Fibroblast of villous mesenchyme (primary cell): ENCODE data around the gene MAOA. TPM values are rescaled to one million over a fixed set of nuclear protein-coding genes. Genes with fewer than 3 reads are reported as not detected.

Source experiments
- DNase-seq: peaks from one replicate; pipeline ENCODE4 v3.0.0-alpha.2; 2010; ENCODE audit warnings: low read depth
- H3K4me3 ChIP-seq: 2 replicates; pipeline ENCODE4 v1.5.1; 2011; ENCODE audit warnings: low read depth, mild to moderate bottlenecking, low read length
- total RNA-seq: library from RNA; depleted of rRNA; stranded (reverse); fragments of >200 nt; gene quantifications from 2 replicates; pipeline ENCODE4 v1.2.3, GENCODE V29; 2012
- TF ChIP-seq, protein P1 (sequence below): IDR thresholded peaks from 2 replicates; pipeline ENCODE4 v1.5.1; 2012; ENCODE audit warnings: low read depth, mild to moderate bottlenecking, low read length; ENCODE audit not compliant: insufficient read depth

MAOA gene
- total RNA-seq, 1 donor, result 7.8 TPM

DNA sequence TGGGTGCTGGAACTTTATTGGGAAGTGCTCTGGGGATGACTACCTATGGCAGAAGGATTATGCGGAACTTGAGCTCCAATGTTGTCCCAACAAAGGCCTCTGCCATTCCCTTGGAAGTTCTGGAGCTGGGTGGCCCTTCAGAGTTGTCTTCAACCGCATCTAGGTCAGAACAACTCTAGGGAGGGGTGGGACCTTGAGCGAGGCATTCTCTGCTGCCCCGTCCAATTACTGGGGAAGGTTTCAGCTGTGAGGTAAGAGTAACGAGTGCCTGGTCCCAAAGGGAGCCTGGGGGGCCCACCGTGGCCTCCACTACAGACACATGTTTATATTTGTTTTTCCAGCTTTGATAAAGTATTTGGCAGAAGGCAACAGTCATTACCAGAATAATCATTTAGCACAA lies 79.4 kb downstream of the MAOA start:
- no peak for DNase-seq
- TF ChIP-seq, protein P1, sequence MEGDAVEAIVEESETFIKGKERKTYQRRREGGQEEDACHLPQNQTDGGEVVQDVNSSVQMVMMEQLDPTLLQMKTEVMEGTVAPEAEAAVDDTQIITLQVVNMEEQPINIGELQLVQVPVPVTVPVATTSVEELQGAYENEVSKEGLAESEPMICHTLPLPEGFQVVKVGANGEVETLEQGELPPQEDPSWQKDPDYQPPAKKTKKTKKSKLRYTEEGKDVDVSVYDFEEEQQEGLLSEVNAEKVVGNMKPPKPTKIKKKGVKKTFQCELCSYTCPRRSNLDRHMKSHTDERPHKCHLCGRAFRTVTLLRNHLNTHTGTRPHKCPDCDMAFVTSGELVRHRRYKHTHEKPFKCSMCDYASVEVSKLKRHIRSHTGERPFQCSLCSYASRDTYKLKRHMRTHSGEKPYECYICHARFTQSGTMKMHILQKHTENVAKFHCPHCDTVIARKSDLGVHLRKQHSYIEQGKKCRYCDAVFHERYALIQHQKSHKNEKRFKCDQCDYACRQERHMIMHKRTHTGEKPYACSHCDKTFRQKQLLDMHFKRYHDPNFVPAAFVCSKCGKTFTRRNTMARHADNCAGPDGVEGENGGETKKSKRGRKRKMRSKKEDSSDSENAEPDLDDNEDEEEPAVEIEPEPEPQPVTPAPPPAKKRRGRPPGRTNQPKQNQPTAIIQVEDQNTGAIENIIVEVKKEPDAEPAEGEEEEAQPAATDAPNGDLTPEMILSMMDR, result no peak
- H3K4me3 ChIP-seq, result no peak overlapping the region

DNA sequence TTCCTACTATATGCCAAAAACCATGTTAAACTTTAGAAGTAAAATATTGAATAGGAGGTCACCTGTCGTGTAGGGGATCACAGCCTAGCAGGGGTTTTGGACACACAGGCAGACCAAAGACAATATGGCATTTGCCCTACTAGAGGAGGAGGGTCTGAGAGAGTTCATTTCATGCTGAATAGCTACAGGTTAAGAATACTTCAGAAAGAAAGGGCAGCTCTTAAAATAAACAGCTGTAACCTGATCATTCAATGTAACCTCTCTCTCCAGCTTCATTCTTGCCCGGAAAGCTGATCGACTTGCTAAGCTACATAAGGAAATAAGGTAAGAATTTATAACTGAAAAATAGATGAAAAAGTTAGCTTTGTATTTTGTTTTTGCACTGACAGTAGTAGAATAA lies 79.9 kb downstream of the MAOA start:
- DNase-seq, result no peak
- H3K4me3 ChIP-seq, result no peak overlapping the region
- TF ChIP-seq, protein P1, result no peak

DNA sequence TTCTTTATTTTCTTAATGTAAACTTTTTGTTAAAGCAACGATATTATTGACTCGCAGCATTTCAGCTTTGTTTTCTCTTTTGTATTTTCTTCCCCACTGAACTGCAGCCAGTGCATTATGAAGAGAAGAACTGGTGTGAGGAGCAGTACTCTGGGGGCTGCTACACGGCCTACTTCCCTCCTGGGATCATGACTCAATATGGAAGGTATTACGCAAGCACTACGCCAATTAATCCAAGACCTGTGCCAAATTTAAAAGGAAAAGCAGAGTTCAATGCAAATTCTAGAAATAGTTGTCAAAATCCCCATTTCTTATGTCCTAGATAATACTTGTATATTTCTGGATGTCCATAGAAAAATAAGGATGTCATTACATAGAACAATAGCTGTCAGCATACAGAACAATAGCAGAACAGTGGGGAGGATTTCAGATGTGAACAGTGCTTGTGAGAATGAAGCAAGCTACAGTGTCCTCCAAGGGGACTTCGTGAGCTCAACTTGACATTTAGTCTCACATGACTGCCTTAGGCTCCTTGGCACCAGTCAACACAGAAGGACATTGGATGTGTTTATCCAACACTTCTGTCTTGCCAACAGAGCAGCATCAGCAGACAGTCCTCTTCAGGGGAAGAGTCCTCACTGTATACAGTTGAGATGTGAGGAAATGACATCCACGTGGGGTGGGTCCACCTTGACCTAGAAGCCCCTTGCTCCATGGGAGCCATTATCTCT lies 85.9 kb downstream of the MAOA start:
- TF ChIP-seq, protein P1, result no peak
- DNase-seq, result peak; percentile 44

GRCh38 chrX:43743100-43743822 lies 87.2 kb downstream of the MAOA start:
- TF ChIP-seq, protein P1, result no peak
- DNase-seq, result no peak
- H3K4me3 ChIP-seq, result no peak overlapping the region

More for the DNA sequence above, 85.9 kb downstream of the MAOA start:
- H3K4me3 ChIP-seq, result no peak overlapping the region

DNA sequence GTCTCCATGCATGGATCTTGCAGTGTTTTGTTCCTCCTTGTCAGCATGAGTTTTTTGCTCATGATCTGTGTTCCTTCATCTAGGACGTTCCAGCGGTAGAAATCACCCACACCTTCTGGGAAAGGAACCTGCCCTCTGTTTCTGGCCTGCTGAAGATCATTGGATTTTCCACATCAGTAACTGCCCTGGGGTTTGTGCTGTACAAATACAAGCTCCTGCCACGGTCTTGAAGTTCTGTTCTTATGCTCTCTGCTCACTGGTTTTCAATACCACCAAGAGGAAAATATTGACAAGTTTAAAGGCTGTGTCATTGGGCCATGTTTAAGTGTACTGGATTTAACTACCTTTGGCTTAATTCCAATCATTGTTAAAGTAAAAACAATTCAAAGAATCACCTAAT lies 88.2 kb downstream of the MAOA start:
- DNase-seq, result no peak
- TF ChIP-seq, protein P1, result no peak
- H3K4me3 ChIP-seq, result no peak overlapping the region

- no peak for DNase-seq
- no peak overlapping the region for H3K4me3 ChIP-seq
- TF ChIP-seq, protein P1, result no peak
Observed at GRCh38 chrX:43745938-43746721, 90.0 kb downstream of the MAOA start.
